Central memory CD4-positive, alpha-beta T cell (primary cell): ENCODE results near the gene KRTCAP2.

Experiments used
- DNase-seq: peaks from one replicate; pipeline ENCODE4 v3.0.0; 2022

Gene KRTCAP2

DNA sequence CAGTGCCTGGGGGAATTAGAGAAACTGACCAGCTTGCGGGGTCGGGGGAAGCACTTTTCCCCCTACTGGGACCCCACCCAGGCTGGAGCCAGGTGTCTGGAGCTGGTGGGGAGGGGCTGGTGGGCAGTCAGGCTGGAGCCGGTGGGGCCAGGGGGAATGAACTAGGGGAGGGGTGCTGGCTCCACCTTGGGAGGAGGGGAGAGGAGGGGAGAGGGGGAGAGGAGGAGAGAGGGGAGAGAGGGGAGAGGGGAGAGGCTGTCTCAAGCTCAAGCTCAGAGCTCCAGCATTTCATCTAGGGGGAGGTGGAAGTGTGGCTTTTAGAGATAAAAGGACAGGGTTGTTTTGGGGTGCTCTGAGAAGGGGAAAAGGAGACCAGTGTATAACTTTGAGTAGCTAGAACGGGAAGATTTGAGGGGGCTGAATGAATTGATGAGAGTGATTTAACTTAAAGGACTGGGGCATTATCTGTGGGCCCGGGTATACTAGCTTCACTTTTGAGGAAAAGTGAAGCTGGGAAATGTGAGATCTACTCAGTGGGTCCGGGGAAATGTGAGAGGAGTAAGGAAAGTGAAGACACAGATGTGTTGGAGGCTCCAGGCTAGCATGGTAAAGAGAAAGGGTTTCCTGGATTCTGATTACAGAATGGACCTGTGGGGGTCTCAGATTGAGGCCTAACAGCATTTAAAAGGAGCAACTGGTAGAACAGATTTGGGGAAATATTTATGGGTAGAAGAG lies 42.7 kb downstream of the KRTCAP2 start:
- DNase-seq = no peak

DNA sequence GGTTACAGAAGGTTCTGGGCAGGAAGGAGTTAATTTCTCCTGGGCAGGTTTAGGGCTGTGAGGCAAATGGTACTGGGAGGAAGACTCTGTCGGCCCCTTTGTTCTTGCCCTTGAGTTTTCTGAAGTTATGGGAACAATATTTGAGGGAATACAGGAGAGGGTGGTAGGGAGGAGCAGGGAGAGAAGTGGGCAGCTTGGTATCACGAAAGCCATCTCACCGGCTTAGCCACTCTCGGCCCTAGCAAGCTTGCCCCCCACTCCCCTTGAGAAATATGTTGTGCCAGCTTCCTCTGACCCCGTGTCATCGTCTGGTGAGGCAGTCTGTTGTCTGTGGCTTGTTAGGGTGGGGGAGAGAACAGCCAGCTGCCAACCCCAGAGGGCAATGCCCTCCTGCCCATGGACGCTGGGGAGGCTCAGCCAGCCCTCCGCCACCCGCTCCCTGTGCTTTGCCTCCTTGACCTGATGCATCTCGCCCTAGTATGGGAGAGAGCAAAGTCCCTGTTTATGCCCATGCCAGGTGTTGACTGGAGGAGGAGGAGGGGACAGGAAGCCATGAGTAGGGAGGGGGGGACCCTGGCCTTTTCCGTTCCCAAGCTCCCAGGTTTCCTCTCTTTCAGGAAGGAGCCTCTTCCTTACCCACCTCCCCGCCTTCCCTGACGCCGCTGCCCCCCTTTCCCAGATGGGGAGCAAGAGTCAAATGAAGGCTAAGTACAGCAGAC lies 44.2 kb downstream of the KRTCAP2 start:
- DNase-seq = no peak

DNA sequence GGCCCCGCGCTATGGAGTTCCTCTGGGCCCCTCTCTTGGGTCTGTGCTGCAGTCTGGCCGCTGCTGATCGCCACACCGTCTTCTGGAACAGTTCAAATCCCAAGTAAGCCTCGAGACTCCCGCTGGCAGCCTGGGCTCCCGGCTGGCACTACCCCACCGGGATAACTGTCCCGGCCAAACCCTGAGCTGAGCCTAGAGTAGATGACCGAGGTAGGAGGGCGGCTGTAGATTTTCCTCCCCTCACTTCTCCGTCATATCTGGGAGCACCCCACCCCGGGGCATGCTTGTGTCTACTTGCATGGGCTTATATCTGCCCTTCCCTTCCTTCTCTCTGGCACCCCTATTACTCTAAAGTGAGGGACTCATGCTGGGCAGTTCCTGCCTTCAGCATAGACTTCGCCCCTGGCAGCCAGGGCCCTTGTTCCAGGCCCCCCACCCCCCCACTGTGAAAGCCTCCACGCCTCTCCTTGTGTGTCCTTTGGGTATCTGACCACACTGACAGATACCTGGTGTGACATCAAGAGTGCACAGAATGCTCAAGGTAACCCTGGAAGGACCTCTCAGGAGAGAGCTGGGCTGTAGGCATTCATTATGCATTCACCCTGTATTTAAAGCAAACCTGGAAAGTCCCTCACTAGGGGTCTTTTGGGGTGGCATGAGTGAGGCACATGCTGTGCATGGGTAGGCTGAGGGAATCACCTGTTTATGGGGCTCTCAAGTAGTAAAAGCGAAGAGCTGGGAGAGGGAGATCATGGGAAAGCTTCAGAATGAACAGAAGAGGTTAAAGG lies 44.9 kb downstream of the KRTCAP2 start:
- no peak for DNase-seq

DNA sequence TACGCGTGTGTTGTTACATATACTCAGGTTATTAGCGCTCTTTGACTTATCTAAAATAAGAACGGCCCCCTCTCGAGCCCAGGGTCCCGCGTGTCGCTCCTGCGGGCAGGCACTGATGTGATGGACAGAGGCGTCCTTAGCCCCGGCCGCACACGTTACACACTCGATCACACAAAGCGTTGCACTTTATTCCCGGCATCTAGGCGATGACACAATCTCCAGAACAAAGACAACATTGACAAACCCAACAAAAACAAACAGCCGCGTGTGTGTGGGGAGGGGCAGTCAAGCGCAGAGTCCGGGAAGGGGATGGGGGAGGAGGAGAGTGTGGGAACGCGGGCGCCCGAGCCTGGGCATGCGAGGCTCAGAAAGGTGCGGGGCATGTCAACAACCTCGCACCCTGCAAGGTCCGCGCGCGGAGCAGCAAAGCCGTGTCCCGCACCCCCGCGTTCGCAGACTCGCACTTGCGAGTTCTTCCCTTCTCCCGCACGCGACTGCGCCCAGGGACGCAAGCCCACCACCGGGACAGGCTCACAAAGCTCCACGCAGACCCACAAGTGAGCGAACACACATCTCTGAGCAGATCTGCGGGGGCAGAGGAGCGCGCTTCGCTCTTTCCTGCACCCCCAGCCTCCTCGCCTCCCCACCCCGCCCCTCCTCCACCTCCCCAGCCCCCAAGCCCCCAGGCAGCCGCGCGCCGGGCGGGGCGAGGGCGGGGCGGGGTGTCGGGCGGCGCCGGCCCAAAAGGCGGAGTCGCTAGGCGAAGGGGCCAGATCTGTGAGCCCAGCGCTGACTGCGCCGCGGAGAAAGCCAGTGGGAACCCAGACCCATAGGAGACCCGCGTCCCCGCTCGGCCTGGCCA lies 45.8 kb downstream of the KRTCAP2 start, which contains the start of gene EFNA1:
Gene EFNA1 (plus strand): TSS at position 772 of the 862 bp plus-strand sequence. CDS start 102 bp downstream, outside the sequence.
- DNase-seq = peak; percentile 28

DNA sequence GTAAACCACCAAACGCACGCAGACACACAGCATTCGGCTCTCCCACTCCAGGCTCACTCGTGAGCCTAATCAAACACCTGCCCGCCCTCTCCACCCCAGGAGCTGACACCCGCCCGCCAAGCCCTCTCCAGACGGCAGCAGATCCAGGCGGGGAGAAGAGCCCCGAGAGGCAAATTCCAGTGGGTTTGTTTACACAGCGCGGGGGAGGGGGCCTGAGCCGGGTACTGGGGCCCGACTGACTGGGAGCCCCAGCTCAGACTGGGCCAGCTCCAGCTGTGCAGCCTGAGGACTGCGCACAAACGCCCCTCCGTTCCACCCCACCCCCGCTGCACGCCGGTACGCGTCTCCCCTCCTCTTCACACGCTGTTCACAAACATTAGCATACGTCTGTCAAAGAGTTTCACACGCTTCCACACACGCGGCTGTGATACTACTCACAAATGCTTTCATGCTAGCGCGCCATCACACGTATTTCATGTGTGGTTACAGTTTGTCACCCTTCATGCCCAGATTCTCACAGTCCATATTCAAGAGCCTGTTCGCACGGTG lies 46.5 kb downstream of the KRTCAP2 start:
- DNase-seq = peak; percentile 29

DNA sequence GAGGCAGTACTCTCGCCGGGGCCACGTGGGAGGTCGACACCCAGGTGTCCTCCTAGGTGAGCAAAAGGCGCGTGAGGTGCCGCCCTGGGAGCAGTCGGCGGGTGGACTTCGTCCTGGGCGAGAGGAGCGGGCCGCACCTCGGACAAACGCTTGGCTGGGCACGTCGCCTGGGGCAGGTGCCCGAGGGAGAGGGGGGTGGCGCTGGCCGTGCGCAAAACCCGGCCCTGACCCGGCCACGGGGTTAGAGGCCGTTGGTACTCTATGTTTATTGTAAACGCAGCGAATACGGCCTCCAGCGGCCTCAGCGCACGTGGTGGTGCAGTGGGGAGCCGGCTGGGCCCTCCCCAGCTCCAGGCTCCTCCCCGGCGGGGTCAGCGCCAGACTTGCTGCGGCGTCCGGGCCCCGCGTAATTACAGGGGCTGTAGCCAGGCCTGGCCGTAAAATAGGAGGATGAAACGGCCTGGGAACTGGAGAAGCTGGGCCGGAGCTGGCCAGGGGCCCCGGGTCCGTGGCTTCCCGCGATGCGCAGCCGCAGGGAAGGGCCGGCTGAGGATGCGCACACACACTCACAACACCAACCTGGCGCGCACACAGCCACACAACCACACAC lies 47.1 kb downstream of the KRTCAP2 start:
- DNase-seq = no peak

DNA sequence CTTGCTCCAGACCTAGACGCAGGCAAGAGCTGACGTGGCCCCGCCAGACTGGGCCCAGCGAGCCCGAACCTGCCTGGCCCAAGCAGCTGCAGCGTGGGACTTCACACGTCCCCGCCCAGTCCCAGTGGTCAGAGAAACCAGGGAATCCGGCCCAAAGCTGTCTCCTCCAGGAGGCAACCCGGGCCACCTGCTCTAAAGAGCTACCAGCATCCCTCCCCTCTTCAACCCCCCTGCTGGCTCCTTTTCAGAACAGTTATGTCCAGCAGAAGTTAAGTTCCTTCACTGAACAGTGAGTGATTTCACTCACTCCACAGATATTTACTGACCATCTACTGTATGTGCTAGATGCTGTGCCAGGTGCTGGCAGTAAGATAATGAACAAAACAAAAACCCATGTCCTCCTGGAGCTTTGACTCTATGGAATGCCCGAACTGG lies 47.6 kb downstream of the KRTCAP2 start:
- no peak for DNase-seq

DNA sequence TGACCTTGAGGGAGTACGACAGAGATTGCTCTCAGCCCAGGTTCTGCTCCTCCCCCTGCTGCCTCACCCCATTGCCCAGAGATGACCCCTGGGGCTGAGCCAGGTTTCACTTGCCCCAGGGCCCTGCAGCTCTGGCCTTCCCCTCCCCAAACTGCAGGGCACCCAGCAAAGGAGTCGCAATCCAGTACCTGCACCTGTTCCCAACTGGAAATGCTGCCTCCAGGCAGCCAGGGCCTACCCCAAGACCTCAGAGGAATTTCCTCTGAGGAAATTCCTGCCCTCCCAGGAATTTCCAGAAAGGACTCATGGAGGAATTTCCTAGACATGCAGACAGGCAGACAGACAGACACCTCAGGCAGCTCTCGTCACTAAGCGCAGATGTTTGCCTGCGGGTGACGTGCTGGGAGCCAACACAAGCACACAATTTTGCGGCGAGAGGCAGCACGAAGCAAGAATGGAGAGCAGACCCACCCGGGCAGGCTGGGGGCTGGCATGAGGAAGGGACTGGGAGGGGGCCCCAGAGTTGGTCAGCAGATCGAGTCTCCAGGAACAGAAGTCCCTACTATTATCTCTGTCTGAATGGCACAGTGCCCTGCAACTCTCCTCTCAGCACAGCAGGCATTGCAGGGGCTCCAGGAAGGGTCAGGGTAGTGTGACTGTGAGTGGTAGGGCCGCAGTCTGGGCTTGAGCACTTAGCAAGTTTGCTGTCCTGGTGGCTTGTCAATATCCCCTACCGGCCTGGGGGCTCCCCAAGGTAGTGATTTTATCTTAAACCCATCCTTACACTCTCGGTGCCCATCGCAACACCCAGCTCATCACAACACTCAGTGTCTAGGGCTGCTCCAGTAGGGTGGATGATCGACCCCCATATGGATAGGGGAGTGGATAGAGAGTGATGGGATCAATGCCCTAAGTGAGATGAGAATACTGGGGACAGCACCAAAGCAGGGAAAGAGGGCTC lies 48.3 kb downstream of the KRTCAP2 start:
- DNase-seq = no peak

DNA sequence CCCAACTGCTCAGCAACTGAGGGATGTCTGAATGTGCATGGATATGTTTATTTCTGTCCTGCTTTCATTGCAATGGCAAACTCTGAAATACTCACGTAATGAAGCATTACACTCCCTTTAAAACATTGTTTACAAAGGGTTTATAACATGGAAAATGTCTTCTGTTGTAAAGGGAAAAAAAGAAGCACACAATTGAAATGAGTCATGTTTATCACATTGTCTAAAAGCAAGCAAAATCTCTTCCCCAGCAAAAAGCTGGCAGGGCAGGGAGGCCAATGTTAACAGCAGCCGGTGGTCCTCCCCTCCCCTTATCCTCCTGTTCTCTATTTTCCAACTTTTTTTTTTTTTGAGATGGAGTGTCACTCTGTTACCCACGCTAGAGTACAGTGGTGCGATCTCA lies 49.3 kb downstream of the KRTCAP2 start:
- no peak for DNase-seq

DNA sequence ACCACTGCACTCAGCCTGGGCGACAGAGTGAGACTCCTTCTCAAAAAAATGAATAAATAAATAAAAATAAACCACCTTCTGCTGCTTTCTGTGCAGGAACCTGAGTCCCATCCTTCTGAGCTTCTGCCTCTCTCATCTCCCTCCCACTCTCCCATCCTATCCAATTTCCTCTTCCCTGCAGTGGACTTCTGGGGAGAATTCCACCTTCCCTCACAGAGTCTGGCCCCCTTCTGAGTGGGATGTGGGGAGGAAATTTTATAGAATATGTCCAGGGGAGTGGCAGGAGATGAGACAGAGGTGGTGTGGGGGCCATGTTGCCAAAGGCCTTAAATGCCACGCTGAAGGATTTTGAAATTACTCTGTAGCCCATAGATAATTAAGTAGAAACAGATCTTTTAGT lies 50.8 kb downstream of the KRTCAP2 start:
- DNase-seq = no peak

DNA sequence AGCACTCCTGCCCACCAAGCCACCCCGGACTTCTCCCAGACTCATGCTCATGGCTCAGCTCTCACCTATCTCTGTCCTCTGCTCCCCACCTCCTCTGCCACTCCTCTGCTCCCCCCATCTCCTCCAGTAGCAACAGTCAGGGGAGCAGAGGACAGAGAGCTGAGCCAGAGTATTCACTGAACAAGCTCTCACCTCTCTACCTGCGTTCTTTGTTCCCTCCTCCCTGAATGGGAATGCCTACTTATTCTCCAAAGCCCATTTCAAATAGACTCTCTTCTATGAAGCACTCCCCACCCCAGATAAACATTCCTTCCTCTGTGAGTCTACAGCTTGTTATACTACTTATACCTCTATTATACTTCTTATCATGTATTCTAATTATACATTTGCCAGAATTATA lies 51.9 kb downstream of the KRTCAP2 start:
- DNase-seq = no peak

DNA sequence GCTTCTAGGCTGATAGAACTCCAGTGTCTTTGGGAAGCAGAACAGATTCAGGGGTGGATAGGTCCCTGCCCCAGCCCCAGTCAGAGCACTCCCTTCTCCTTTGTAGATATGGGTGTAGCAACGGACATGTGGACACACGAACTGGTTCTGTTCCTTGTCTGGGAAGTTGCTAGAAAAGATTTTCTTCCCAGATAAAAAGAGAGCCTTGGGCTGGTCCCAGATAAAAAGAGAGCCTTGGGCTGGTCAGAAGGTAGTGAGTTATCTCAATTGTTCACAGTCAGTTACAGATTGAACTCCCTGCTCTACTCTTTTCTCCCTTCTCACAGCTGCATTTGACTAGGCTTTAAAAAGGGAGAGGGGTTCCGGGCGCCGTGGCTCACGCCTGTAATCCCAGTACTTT lies 52.9 kb downstream of the KRTCAP2 start:
- no peak for DNase-seq
